Type B pancreatic cell (in vitro differentiated cells): ENCODE results near the gene HDHD2. TPM values are rescaled to one million over a fixed set of nuclear protein-coding genes. Genes with fewer than 3 reads are reported as not detected.

Experiments
- DNase-seq: peaks from one replicate; pipeline ENCODE4 v3.0.0; 2021; ENCODE audit warnings: mixed read lengths; ENCODE audit not compliant: unreplicated experiment; ENCODE audit errors: extremely low spot score
- H3K27ac Mint-ChIP-seq: 2 replicates; pipeline ENCODE4 v1.8.0; 2021; ENCODE audit warnings: mild to moderate bottlenecking, mixed read lengths
- H3K27me3 Mint-ChIP-seq: 2 replicates; pipeline ENCODE4 v1.8.0; 2021; ENCODE audit warnings: mixed read lengths
- H3K36me3 Mint-ChIP-seq: 2 replicates; pipeline ENCODE4 v1.8.0; 2021; ENCODE audit warnings: mixed read lengths
- H3K4me1 Mint-ChIP-seq: one replicate; pipeline ENCODE4 v1.8.0; 2021; ENCODE audit warnings: mixed read lengths; ENCODE audit not compliant: unreplicated experiment
- H3K4me3 Mint-ChIP-seq: 2 replicates; pipeline ENCODE4 v1.8.0; 2021; ENCODE audit warnings: mild to moderate bottlenecking, mixed read lengths
- H3K9me3 Mint-ChIP-seq: 2 replicates; pipeline ENCODE4 v1.8.0; 2021; ENCODE audit warnings: mixed read lengths
- total RNA-seq: library from RNA; stranded (reverse); gene quantifications from 2 replicates; pipeline ENCODE4 v1.2.1, GENCODE V29; 2021; ENCODE audit warnings: low replicate concordance
- TF ChIP-seq, protein P1 (sequence below): fragments of 200-600 bp; sonication (generic); conservative IDR thresholded peaks from 2 replicates; pipeline ENCODE4 v1.5.0; 2021; ENCODE audit warnings: antibody characterized with exemption, mild to moderate bottlenecking

Gene HDHD2
- total RNA-seq, 1 donor from 2014 or later, result 41.8 TPM

DNA sequence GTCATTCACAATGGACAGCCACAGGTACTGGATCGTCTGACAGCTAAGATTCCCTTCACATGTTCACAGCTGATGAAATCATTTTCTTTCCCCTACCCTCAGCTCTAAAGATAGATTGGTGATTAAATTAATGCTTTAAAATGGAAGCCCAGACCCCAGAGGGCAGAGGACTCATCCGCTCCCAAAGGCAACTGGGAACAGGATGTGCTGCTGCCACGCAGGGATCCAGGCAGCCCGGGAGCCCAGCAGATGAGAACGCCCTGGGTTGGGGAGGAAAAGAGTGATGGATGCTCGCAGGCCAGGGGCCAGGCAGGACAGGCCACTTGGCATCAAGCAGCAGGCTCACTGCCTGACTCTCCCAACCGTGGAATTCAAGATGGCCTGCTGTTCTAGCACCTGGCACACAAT lies 41.3 kb downstream of the HDHD2 start:
- no peak for DNase-seq
- Mint-ChIP-seq H3K4me3 (no peak overlapping the region), H3K36me3 (peaks cover 24% of the 10 kb centered on the region), H3K27ac (no peak overlapping the region), H3K4me1 (no peaks in the 10 kb centered on the region), H3K27me3 (no peaks in the 10 kb centered on the region), H3K9me3 (no peaks in the 10 kb centered on the region)
- TF ChIP-seq, protein P1, sequence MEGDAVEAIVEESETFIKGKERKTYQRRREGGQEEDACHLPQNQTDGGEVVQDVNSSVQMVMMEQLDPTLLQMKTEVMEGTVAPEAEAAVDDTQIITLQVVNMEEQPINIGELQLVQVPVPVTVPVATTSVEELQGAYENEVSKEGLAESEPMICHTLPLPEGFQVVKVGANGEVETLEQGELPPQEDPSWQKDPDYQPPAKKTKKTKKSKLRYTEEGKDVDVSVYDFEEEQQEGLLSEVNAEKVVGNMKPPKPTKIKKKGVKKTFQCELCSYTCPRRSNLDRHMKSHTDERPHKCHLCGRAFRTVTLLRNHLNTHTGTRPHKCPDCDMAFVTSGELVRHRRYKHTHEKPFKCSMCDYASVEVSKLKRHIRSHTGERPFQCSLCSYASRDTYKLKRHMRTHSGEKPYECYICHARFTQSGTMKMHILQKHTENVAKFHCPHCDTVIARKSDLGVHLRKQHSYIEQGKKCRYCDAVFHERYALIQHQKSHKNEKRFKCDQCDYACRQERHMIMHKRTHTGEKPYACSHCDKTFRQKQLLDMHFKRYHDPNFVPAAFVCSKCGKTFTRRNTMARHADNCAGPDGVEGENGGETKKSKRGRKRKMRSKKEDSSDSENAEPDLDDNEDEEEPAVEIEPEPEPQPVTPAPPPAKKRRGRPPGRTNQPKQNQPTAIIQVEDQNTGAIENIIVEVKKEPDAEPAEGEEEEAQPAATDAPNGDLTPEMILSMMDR, result no peak

DNA sequence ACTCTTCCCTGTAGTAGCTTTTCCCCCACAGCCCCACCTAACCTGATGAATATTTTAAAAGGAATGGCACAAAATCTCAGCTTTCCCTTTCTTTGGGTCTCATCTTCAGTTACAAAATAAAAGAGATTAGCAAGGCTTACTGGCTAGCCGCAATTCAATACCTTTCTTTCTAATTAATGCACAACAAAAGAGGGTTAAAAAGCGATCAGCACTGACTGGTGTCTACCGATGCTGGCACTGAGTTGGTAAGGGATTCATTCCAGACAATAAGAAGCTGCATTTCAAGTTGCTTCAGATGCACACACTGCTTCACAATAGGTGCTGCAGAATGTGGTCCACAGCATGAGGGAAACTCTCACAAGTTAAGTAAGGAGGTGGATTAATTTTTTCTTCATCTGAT lies 41.9 kb downstream of the HDHD2 start:
- H3K4me3 Mint-ChIP-seq, result no peak overlapping the region
- H3K9me3 Mint-ChIP-seq, result no peaks in the 10 kb centered on the region
- peaks cover 20% of the 10 kb centered on the region for H3K36me3 Mint-ChIP-seq
- no peaks in the 10 kb centered on the region for H3K4me1 Mint-ChIP-seq
- TF ChIP-seq, protein P1, result no peak
- DNase-seq, result no peak
- H3K27me3 Mint-ChIP-seq, result no peaks in the 10 kb centered on the region
- H3K27ac Mint-ChIP-seq, result no peak overlapping the region

DNA sequence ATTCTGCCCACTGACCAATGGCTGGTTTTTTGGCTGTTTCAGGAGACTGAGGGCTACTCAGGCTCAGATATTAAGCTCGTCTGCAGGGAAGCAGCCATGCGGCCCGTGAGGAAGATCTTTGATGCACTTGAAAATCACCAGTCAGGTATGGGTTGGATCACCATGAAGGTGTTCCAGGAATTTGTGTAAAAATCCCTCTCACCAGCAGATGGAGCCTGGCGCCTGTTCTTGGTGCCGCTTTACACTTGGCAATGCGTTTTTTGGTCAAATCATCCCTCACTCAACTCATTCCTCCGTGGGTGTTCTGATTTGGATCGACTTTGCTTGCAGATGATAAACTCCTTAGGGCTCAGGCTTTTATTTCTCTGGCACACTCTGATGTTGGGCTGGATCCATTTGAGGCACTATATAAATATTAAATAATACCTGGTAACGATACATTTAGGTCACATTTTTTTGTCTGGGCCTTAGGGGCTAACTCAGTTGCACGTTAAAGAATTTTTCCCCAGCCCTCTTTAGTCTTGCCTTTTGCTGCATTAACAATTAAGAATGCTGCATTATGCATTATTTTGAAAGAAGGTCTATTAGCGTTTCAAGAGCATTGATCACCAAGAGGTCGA lies 50.0 kb downstream of the HDHD2 start:
- DNase-seq, result no peak
- H3K4me1 Mint-ChIP-seq, result no peaks in the 10 kb centered on the region
- no peak overlapping the region for H3K4me3 Mint-ChIP-seq
- H3K27ac Mint-ChIP-seq, result no peak overlapping the region
- TF ChIP-seq, protein P1, result peak; percentile 84
- H3K36me3 Mint-ChIP-seq, result no peaks in the 10 kb centered on the region
- H3K27me3 Mint-ChIP-seq, result no peaks in the 10 kb centered on the region
- H3K9me3 Mint-ChIP-seq, result no peaks in the 10 kb centered on the region

DNA sequence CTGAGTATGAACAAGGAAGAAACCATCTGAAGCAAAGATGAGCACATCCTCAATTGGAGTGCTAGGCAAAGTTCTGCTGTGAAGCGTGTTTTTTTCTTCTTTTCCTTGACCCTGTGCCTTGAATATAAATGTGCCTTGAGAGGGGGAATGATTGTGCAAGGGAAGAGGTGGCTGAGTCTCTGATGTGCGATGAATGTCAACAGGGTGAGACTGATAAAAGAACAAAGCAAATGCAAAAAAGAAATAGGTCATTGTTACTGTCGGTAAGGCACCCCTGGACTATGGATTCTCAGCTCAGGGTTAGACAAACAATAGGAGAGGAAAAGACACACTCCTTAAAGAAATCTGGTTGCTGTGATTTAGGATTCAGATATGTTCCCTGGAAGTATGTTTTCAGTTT lies 54.5 kb downstream of the HDHD2 start:
- Mint-ChIP-seq H3K27ac (no peak overlapping the region), H3K4me3 (no peak overlapping the region)
- DNase-seq, result no peak

DNA sequence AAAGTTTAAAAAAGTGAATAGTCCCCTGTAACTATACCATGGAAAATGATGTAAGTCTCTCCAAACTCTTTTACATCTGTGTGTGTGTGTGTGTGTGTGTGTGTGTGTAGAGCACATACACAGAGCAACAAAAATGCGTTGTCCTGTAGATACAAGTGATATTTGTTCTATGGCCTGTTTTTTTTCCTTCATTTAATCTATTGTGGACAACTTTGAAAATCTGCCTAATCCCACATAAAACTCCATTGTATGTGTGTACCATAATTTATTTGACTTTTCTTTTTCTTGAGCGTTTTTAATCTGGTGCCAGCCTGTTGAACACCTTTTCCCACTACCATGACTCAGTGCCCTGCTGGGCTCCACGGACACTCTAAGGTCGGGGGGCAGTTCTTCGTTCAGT lies 62.6 kb downstream of the HDHD2 start:
- no peak overlapping the region for H3K27ac Mint-ChIP-seq
- H3K9me3 Mint-ChIP-seq, result no peaks in the 10 kb centered on the region
- no peaks in the 10 kb centered on the region for H3K27me3 Mint-ChIP-seq
- DNase-seq, result no peak
- H3K4me3 Mint-ChIP-seq, result no peak overlapping the region
- H3K4me1 Mint-ChIP-seq, result no peaks in the 10 kb centered on the region
- peaks cover 9% of the 10 kb centered on the region for H3K36me3 Mint-ChIP-seq
- TF ChIP-seq, protein P1, result no peak

More for the DNA sequence above, 54.5 kb downstream of the HDHD2 start:
- Mint-ChIP-seq H3K27me3 (no peaks in the 10 kb centered on the region), H3K4me1 (no peaks in the 10 kb centered on the region), H3K9me3 (no peaks in the 10 kb centered on the region), H3K36me3 (no peaks in the 10 kb centered on the region)
- TF ChIP-seq, protein P1, result no peak

DNA sequence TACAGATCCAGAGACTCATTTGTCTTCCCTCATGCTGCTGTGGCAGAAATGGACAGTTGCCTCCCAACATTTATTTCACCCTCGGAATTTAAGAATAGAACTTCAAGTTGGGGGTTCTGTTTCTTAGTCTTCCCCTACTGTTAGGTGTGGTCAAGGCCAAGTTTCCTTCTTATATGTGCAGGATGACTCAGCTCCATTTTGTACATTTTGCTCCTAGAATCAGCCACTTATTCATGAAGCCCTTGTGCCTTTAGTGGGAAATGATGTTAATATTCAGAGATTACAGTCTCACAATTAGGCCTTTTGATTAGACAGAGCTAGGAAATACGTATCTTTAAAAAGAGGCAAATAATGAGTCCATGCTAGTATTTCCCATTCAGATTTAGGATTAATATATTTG lies 68.7 kb downstream of the HDHD2 start:
- TF ChIP-seq, protein P1, result no peak
- DNase-seq, result no peak
- Mint-ChIP-seq H3K4me1 (no peaks in the 10 kb centered on the region), H3K27ac (no peak overlapping the region), H3K27me3 (no peaks in the 10 kb centered on the region), H3K36me3 (peaks cover 7% of the 10 kb centered on the region), H3K4me3 (no peak overlapping the region), H3K9me3 (no peaks in the 10 kb centered on the region)
